ENCODE results near the gene ZNF791. TPM values are rescaled to one million over a fixed set of nuclear protein-coding genes. Genes with fewer than 3 reads are reported as not detected.
"Not testable (repeated sequence)": the region's sequence is repeated elsewhere in the genome, so short reads cannot be mapped to it uniquely, and the experiment has no call there.

Gene ZNF791
- total RNA-seq, 2 donors from 2014 or later: 18.3 to 20.4 TPM

DNA sequence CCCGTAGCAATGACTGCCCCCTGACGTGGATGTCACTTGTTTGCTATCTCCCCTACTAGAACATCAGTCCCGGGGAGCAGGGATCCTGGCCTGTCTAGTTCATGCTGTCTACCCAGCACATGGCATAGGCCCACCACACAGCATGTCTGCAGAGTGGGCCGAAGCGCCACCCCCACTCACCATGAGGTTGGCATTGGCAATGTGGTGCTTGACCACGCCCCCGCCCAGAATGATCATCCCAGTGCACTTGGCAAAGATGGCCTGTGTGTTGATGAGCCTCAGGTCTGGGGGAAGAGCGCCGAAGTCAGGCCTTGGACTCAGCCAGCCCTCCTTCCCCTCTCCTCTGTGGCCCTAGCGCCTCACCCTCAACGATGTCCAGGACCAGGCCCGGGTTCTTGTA is 66.2 kb downstream of the ZNF791 start:
- peaks cover 3 to 29% of the 10 kb centered on the region in 2 donors for H3K36me3 ChIP-seq
- no peak for DNase-seq (ENCODE audit: low spot score)
- H3K9me3 ChIP-seq: no peaks in the 10 kb centered on the region
- TF ChIP-seq POLR2AphosphoS5 (IDR thresholded peaks at IDR 0.05): no peak
- TF ChIP-seq, protein P1, sequence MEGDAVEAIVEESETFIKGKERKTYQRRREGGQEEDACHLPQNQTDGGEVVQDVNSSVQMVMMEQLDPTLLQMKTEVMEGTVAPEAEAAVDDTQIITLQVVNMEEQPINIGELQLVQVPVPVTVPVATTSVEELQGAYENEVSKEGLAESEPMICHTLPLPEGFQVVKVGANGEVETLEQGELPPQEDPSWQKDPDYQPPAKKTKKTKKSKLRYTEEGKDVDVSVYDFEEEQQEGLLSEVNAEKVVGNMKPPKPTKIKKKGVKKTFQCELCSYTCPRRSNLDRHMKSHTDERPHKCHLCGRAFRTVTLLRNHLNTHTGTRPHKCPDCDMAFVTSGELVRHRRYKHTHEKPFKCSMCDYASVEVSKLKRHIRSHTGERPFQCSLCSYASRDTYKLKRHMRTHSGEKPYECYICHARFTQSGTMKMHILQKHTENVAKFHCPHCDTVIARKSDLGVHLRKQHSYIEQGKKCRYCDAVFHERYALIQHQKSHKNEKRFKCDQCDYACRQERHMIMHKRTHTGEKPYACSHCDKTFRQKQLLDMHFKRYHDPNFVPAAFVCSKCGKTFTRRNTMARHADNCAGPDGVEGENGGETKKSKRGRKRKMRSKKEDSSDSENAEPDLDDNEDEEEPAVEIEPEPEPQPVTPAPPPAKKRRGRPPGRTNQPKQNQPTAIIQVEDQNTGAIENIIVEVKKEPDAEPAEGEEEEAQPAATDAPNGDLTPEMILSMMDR (IDR thresholded peaks at IDR 0.05): no peak
- TF ChIP-seq POLR2A (IDR thresholded peaks at IDR 0.05): no peak
- H3K27ac ChIP-seq: no peak overlapping the region
- intact Hi-C loops (cut with DNase I): no loop called here
- no peaks in the 10 kb centered on the region for H3K4me1 ChIP-seq (replicated peaks)
- 88% methylated on average over 12 of the region's 12 CpGs for WGBS
- no peaks in the 10 kb centered on the region for H3K27me3 ChIP-seq (replicated peaks; ENCODE audit: insufficient read depth)
- no peak overlapping the region for H3K4me3 ChIP-seq

DNA sequence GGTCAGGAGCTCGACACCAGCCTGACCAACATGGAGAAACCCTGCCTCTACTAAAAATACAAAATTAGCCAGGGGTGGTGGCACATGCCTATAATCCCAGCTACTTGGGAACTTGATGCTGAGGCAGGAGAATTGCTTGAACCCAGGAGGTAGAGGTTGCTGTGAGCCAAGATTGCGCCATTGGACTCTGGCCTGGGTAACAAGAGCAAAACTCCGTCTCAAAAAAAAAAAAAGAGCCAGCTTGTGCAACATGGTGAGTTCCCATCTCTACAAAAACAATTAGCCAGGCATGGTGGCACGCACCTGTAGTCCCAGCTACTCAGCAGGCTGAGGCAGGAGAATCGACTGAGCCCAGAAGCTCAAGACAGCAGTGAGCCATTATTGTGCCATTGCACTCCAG is 67.3 kb downstream of the ZNF791 start:
- H3K9me3 ChIP-seq; H3K27me3 ChIP-seq (replicated peaks; ENCODE audit: insufficient read depth); H3K4me1 ChIP-seq (replicated peaks); DNase-seq (ENCODE audit: low spot score); H3K27ac ChIP-seq; intact Hi-C loops (cut with DNase I); H3K4me3 ChIP-seq: not testable (repeated sequence)
- H3K36me3 ChIP-seq: peaks cover 3 to 29% of the 10 kb centered on the region in 2 donors
- WGBS: 84% methylated on average over 5 of the region's 5 CpGs

DNA sequence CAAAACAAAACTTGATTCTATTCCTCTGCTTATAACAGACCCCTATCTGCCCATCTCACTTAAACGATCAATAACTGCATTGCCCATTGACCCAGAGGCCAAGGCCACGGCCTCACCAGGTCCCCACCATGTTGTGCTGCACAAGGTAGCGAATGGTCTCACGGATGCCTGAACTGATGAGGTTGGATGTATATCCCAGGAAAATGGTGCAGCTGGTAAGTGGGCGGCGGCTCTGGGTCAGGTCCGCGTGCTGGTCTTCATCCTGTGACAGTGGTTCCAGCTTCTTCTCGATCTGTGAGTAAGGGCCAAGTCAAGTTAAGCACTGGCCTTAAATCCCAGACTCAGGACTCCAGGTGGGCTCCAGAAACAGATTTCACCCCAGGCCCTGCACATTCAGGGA is 69.3 kb downstream of the ZNF791 start:
- H3K36me3 ChIP-seq: peaks cover 3 to 20% of the 10 kb centered on the region in 2 donors
- no peak overlapping the region for H3K4me3 ChIP-seq
- intact Hi-C loops (cut with DNase I): no loop called here
- H3K9me3 ChIP-seq: no peaks in the 10 kb centered on the region
- no peak overlapping the region for H3K27ac ChIP-seq
- no peaks in the 10 kb centered on the region for H3K4me1 ChIP-seq (replicated peaks)
- DNase-seq (ENCODE audit: low spot score): no peak
- no peaks in the 10 kb centered on the region for H3K27me3 ChIP-seq (replicated peaks; ENCODE audit: insufficient read depth)
- TF ChIP-seq POLR2A (IDR thresholded peaks at IDR 0.05) (no peak), POLR2AphosphoS5 (IDR thresholded peaks at IDR 0.05) (no peak)
- TF ChIP-seq, protein P1 (IDR thresholded peaks at IDR 0.05): no peak
- WGBS: 93% methylated on average over 9 of the region's 9 CpGs

DNA sequence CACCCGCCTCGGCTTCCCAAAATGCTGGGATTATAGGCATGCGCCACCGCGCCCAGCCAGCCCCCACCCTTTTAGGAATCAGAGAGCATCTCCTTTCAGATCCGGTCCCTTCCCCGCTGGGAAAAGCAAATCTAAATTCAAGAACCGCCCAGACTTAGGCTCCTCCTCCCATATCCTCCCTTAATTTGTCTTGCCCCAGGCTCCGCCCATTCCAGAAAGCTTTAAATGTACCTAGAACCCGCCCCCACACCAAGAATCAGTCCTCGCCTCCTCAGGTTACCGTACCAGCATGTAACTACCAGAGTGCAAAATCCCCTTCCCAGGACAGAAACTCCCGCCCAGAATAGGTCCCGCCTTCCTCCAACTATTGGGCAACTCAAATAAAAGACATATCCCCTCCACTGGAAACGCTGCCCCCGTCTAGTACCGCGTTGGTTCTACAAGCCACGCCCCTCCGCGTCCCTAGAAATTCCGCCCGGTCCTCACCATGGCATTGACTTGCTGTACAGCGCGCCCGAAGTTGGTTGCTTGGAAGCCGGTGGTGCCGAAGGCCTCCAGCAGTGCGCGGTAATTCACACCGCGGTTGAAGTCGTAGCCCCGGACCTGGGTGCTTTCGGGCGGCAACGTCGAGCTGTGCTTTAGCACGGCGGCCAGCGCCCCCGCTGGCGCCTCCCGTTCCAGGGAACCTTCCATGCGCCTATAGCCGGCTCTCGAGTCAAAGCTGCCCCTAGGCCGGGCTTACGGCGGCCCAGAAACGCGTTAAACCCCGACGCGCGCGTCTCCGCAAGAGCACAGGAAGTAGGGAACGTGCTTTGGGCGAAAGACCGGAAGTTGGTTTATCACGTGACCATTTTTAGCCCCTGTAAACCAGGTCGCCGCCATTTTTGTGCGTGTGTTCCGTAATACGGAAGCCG is 70.6 kb downstream of the ZNF791 start, which contains the start of gene DHPS:
DHPS (minus strand) TSS at position 807 of the 914 bp plus-strand sequence; CDS start at position 693, 114 bp downstream.
- no peaks in the 10 kb centered on the region for H3K27me3 ChIP-seq (replicated peaks; ENCODE audit: insufficient read depth)
- H3K4me1 ChIP-seq (replicated peaks): no peaks in the 10 kb centered on the region
- peak within 1 kb of the TSS; percentile 81 to 99 for H3K4me3 ChIP-seq
- under 1% methylated on average over 32 of the region's 68 CpGs for WGBS
- H3K27ac ChIP-seq: peak within 1 kb of the TSS; percentile 90 to 95
- peaks cover 3 to 7% of the 10 kb centered on the region in 2 donors for H3K36me3 ChIP-seq
- no peaks in the 10 kb centered on the region for H3K9me3 ChIP-seq
- intact Hi-C loops (cut with DNase I): no loop called here
- TF ChIP-seq POLR2AphosphoS5 (IDR thresholded peaks at IDR 0.05) (peak; percentile 98), POLR2A (IDR thresholded peaks at IDR 0.05) (peak; percentile 66)
- TF ChIP-seq, protein P1 (IDR thresholded peaks at IDR 0.05): peak in 1 of 4 experiments; percentile 18
- DNase-seq (ENCODE audit: low spot score): peak; percentile 95

Other genes starting within 250 kb of the ZNF791 start
- 1 to 10 TPM; 2.3 to 2.6 TPM for gene ZNF442, start 245.2 kb upstream of the ZNF791 start, total RNA-seq
- gene ZNF799, start 209.6 kb upstream of the ZNF791 start, total RNA-seq: 1 to 10 TPM; 4.5 to 5.7 TPM
- gene ZNF443, start 169.9 kb upstream of the ZNF791 start, total RNA-seq: 1 to 10 TPM; 5.7 to 5.8 TPM
- gene ZNF709, start 126.1 kb upstream of the ZNF791 start, total RNA-seq: 1 to 10 TPM; 3.9 to 5.4 TPM
- gene ZNF564, start 59.4 kb upstream of the ZNF791 start, total RNA-seq: 10 to 100 TPM; 17.6 to 17.9 TPM
- gene ZNF490, start 107 bp upstream of the ZNF791 start, total RNA-seq: 1 to 10 TPM; 7.2 to 8.9 TPM
- 10 to 100 TPM; 60.2 to 91.9 TPM for gene MAN2B1, start 55.8 kb downstream of the ZNF791 start, total RNA-seq
- gene WDR83, start 55.9 kb downstream of the ZNF791 start, total RNA-seq: 10 to 100 TPM; 14.9 to 16.2 TPM
- 100 to 1,000 TPM; 140 to 178 TPM for gene DHPS, start 71.0 kb downstream of the ZNF791 start, total RNA-seq
- gene GNG14, start 77.1 kb downstream of the ZNF791 start, total RNA-seq: not detected
- 10 to 100 TPM in 1 of 2 donors, 1 to 10 TPM in 1; 9.1 to 16.9 TPM for gene FBXW9, start 85.7 kb downstream of the ZNF791 start, total RNA-seq
- 100 to 1,000 TPM in 1 of 2 donors, 10 to 100 TPM in 1; 50.1 to 123 TPM for gene TNPO2, start 113.0 kb downstream of the ZNF791 start, total RNA-seq
- 100 to 1,000 TPM; 367 to 399 TPM for gene TRIR, start 123.8 kb downstream of the ZNF791 start, total RNA-seq
- 10 to 100 TPM; 65.4 to 82.1 TPM for gene GET3, start 126.6 kb downstream of the ZNF791 start, total RNA-seq
- gene BEST2, start 140.9 kb downstream of the ZNF791 start, total RNA-seq: under 1 TPM in 1 of 2 donors, not detected in 1; 0.91 TPM
- gene HOOK2, start 164.6 kb downstream of the ZNF791 start, total RNA-seq: 100 to 1,000 TPM in 1 of 2 donors, 10 to 100 TPM in 1; 49.6 to 126 TPM
- gene JUNB, start 180.6 kb downstream of the ZNF791 start, total RNA-seq: 100 to 1,000 TPM; 173 to 290 TPM
- gene PRDX2, start 190.9 kb downstream of the ZNF791 start, total RNA-seq: 100 to 1,000 TPM; 256 to 548 TPM
- under 1 TPM in 1 of 2 donors, not detected in 1; 0.91 TPM for gene THSD8, start 191.1 kb downstream of the ZNF791 start, total RNA-seq
- 10 to 100 TPM in 1 of 2 donors, 1 to 10 TPM in 1; 8.7 to 11.5 TPM for gene RNASEH2A, start 195.7 kb downstream of the ZNF791 start, total RNA-seq
- 1 to 10 TPM in 1 of 2 donors, not detected in 1; 1.1 TPM for gene RTBDN, start 223.7 kb downstream of the ZNF791 start, total RNA-seq
- gene MAST1, start 227.6 kb downstream of the ZNF791 start, total RNA-seq: 1 to 10 TPM; 1.3 to 2.4 TPM